ENCODE results near the gene SMOC1. TPM values are rescaled to one million over a fixed set of nuclear protein-coding genes. Genes with fewer than 3 reads are reported as not detected.

SMOC1 gene
- polyA plus RNA-seq, 3 donors from 2014 or later, result not detected

DNA sequence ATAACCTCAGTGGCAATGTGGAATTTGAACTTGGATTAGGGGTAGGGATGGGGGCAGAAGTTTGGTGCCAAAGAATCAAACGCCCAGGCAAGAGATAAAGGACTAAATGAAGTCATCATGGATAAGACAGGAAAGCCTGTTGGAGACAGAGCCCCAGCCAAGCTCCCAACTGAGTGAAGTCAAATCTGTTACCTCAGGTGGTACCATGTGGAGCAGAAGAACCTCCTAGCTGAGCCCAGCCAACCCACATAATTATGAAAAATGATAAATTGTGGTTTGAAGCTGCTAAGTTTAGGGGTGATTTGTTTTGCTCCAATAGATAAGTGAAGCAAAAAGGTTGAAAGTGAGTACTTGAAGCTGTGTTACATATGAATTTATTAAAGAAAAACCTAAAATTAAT, 66.1 kb downstream of the SMOC1 start:
- no peaks in the 10 kb centered on the region for H3K36me3 Mint-ChIP-seq

DNA sequence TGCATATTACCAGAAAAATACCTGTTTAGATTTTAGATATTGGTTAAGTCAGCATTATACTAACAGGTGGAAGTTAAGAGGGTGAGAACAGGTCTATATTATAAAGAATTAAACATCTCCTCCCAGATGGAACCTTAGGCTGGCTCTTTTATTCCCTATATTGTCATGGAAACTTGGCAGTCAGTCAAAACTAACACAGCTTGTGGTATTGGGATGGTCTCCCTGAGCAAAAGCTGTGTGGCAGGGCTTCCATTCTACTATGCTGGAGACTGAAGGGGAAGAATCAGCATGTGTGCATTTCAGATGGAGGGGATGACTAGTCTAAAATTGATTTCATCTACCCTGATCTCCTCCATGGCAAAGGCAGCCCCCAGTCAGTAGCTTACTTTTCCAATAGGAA, 66.7 kb downstream of the SMOC1 start:
- no peaks in the 10 kb centered on the region for H3K4me1 Mint-ChIP-seq
- no peak for DNase-seq
- H3K9me3 Mint-ChIP-seq, result peaks cover 3 to 9% (median 7%) of the 10 kb centered on the region in 6 donors
- no peak overlapping the region for H3K4me3 Mint-ChIP-seq
- peaks cover 3 to 11% (median 6%) of the 10 kb centered on the region in 3 donors for H3K27me3 Mint-ChIP-seq (ENCODE audit: low read depth in 3 of 3)
- no peaks in the 10 kb centered on the region for H3K36me3 Mint-ChIP-seq
- no peak overlapping the region for H3K27ac Mint-ChIP-seq

More for the DNA sequence above, 66.1 kb downstream of the SMOC1 start:
- H3K27ac Mint-ChIP-seq, result no peak overlapping the region
- peaks cover 3 to 9% (median 7%) of the 10 kb centered on the region in 6 donors for H3K9me3 Mint-ChIP-seq
- H3K4me1 Mint-ChIP-seq, result no peaks in the 10 kb centered on the region
- H3K27me3 Mint-ChIP-seq (ENCODE audit: low read depth in 3 of 3), result peaks cover 6 to 11% (median 7%) of the 10 kb centered on the region in 3 donors
- H3K4me3 Mint-ChIP-seq, result no peak overlapping the region
- no peak for DNase-seq

DNA sequence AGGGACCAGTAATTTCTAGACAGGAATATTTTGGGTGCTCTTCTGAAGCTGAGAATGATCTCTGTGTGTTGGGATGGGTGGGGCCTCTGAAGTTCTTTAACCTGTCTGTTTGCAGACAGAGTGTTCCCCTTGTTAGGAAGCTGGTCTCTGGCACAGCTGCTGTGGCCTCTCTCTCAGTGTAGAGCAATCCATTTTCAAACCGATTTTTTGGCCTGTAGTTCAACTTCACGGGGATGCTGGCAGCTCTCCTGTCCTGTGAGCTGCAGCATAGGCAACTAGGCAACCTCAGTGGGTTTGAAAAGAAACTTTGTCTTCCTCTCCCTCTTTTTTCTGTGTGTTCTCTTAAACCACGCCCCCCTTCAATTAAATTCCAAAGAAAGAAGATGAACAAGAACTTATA, 69.1 kb downstream of the SMOC1 start:
- DNase-seq, result no peak
- H3K27ac Mint-ChIP-seq, result no peak overlapping the region
- H3K9me3 Mint-ChIP-seq, result peaks cover 3 to 9% (median 7%) of the 10 kb centered on the region in 6 donors
- H3K27me3 Mint-ChIP-seq (ENCODE audit: low read depth in 3 of 3), result peaks cover 3 to 6% (median 5%) of the 10 kb centered on the region in 3 donors
- no peaks in the 10 kb centered on the region for H3K4me1 Mint-ChIP-seq
- no peaks in the 10 kb centered on the region for H3K36me3 Mint-ChIP-seq
- no peak overlapping the region for H3K4me3 Mint-ChIP-seq

DNA sequence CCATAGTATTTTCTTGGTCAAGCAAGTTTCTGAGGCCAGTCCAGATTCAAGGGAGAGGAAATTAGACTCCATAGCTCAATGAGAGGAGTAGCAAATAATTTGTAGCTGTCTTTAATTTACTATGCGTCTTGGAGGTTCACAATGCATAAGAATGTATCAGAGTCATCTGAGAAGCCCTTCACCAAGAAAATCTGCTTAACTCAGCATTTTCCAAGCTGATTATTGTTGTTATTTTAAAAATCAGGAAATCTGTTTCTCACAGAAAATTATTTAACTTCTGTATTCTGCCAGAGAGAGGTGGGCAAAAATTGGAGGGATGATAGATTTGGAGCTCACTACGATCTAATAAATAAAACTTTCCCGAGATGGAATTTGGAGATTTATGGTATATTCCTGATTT, 72.0 kb downstream of the SMOC1 start:
- H3K27me3 Mint-ChIP-seq (ENCODE audit: low read depth in 3 of 3), result peaks cover 2 to 8% (median 3%) of the 10 kb centered on the region in 3 donors
- H3K9me3 Mint-ChIP-seq, result peaks cover 0 to 3% (median 0%) of the 10 kb centered on the region in 6 donors
- H3K4me1 Mint-ChIP-seq, result no peaks in the 10 kb centered on the region

DNA sequence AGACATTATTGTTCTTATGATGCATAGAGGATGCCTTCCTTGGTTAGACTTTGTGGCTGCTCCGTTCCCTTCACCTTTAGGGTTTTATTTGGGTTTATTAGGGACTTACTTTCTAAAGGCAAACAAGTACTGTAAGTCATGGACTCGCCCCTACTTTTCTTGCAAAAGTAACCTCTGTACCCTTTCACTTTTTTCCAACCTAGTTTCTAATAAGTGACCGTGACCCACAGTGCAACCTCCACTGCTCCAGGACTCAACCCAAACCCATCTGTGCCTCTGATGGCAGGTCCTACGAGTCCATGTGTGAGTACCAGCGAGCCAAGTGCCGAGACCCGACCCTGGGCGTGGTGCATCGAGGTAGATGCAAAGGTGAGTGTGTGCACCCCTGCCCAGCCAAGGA, 72.7 kb downstream of the SMOC1 start:
- no peaks in the 10 kb centered on the region for H3K4me1 Mint-ChIP-seq
- peaks cover 2 to 6% (median 3%) of the 10 kb centered on the region in 3 donors for H3K27me3 Mint-ChIP-seq (ENCODE audit: low read depth in 3 of 3)
- H3K4me3 Mint-ChIP-seq, result no peak overlapping the region
- no peaks in the 10 kb centered on the region for H3K36me3 Mint-ChIP-seq
- no peak overlapping the region for H3K27ac Mint-ChIP-seq
- no peak for DNase-seq
- H3K9me3 Mint-ChIP-seq, result peaks cover 0 to 1% (median 0%) of the 10 kb centered on the region in 6 donors

More for the DNA sequence above, 72.0 kb downstream of the SMOC1 start:
- DNase-seq, result no peak
- H3K27ac Mint-ChIP-seq, result no peak overlapping the region
- no peaks in the 10 kb centered on the region for H3K36me3 Mint-ChIP-seq
- no peak overlapping the region for H3K4me3 Mint-ChIP-seq

DNA sequence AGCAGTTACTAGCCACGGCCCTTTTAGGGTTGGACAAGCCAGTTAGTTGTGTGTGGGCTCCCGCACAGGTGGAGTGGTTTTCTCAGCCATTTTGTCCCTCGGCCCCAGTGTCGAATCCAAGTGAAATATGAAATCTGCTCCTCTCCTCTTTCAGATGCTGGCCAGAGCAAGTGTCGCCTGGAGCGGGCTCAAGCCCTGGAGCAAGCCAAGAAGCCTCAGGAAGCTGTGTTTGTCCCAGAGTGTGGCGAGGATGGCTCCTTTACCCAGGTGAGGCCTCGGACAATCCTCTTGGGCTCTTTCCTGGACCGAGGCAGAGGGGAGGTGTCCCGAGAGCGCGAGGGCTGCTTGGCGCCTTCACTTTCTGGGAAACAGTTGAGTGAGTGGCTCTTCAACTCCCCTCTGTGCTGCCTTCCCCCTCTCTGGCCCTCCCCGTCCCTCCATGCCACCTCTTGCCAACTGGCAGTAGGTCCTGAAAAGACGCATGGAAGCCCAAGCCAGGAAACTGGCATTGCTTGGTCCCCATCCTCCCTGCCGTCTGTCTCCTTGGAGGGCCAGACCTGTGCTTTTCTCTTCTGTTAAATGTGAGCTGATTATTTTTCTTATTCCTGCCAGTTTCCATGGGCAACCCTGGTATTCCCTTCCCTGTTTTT, 74.2 kb downstream of the SMOC1 start:
- H3K4me1 Mint-ChIP-seq, result no peaks in the 10 kb centered on the region
- H3K27me3 Mint-ChIP-seq (ENCODE audit: low read depth in 3 of 3), result peaks cover 2 to 6% (median 3%) of the 10 kb centered on the region in 3 donors

DNA sequence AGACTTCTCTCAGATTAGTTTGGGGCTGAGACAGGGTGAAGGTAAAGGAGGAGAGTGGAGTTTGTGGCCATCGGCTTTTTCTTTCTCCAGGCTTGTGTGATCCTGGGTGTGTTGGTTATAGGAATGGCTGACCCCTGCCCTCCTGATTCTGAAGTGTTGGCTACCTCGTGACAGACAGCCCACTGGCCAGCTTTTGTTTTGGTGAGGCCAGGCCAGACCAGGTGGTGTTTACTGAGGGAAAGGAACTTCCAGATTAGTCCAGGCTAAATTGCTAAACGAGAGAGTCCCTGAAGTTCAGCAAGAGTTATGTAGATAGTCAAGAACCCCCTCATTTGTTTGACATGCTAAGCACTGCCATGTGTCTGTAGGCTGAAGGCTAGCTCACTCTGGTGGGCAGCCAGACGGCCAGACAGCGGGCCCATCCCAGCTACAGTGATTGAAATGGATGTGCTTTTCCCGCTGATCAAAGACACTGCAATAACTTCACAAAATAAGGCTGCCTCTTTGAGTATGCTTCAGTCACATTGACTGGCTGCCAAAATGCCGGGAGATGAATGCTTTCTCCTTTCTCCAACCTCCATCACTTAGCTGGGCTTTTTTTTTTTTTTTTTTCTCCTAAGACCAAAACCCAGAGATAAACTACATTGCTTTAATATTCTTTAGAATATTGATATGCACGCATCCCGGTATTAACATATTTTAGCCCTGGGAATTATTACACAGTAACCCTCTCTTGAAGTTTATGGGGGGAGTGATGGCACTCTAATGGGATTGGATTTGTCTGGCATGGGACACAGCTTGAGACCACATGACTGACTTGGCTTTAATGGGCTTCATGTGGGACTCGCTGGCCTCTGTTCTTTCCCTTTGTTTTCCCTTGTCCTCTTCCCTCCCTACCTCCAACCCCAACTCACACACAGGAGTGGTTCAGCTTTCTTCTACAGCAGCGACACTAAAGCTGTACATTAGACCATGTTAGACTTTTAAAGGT, 76.9 kb downstream of the SMOC1 start:
- H3K9me3 Mint-ChIP-seq, result no peaks in the 10 kb centered on the region
- H3K27ac Mint-ChIP-seq, result no peak overlapping the region
- H3K36me3 Mint-ChIP-seq, result no peaks in the 10 kb centered on the region
- DNase-seq, result no peak
- H3K4me1 Mint-ChIP-seq, result no peaks in the 10 kb centered on the region
- no peak overlapping the region for H3K4me3 Mint-ChIP-seq
- H3K27me3 Mint-ChIP-seq (ENCODE audit: low read depth in 3 of 3), result peaks cover 2 to 6% (median 3%) of the 10 kb centered on the region in 3 donors

More for the DNA sequence above, 74.2 kb downstream of the SMOC1 start:
- no peaks in the 10 kb centered on the region for H3K36me3 Mint-ChIP-seq
- DNase-seq, result no peak
- no peak overlapping the region for H3K27ac Mint-ChIP-seq
- H3K4me3 Mint-ChIP-seq, result no peak overlapping the region
- H3K9me3 Mint-ChIP-seq, result no peaks in the 10 kb centered on the region

DNA sequence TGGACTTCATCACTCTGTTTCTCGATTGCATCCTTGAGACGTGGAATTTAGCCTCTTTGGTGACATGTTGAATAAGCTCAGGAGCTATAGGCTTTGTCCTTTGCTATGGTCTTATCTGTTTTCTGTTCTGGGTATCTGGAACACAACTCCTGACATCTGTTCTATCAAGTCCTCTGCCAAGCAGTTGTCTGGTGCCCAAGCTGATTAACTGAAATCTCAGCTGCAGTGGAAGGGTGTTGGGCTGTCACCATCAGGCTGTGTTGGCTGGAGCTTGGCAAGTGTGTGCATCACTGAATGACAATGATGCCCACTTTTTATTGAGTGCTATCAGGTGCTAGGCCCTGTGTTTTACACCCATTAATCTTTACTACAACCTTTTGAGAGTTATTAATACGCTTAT, 77.8 kb downstream of the SMOC1 start:
- Mint-ChIP-seq H3K4me3 (no peak overlapping the region), H3K9me3 (no peaks in the 10 kb centered on the region), H3K27me3 (ENCODE audit: low read depth in 3 of 3) (peaks cover 2 to 9% (median 6%) of the 10 kb centered on the region in 3 donors), H3K4me1 (no peaks in the 10 kb centered on the region), H3K27ac (no peak overlapping the region), H3K36me3 (no peaks in the 10 kb centered on the region)
- DNase-seq, result no peak

DNA sequence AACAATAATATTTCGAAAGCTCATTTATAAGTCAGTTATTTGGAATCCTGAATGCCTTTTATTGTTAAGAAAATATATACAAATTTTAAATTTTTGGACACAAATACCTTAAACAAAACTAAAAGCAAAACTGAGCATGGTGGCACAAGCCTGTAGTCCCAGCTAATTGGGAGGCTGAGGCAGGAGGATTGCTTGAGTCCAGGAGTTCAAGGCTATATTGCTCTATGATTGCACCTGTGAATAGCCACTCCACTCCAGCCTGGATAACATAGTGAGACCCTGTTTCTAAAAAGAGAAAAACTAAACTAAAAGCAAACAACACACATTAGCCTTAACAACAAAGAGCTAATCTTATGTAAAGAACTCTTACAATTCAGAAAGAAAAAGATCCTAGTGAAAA, 78.8 kb downstream of the SMOC1 start:
- H3K36me3 Mint-ChIP-seq, result no peaks in the 10 kb centered on the region
- no peak for DNase-seq
- peaks cover 4 to 13% (median 6%) of the 10 kb centered on the region in 3 donors for H3K27me3 Mint-ChIP-seq (ENCODE audit: low read depth in 3 of 3)
- H3K27ac Mint-ChIP-seq, result no peak overlapping the region
- no peaks in the 10 kb centered on the region for H3K4me1 Mint-ChIP-seq
- H3K4me3 Mint-ChIP-seq, result no peak overlapping the region
- H3K9me3 Mint-ChIP-seq, result no peaks in the 10 kb centered on the region

DNA sequence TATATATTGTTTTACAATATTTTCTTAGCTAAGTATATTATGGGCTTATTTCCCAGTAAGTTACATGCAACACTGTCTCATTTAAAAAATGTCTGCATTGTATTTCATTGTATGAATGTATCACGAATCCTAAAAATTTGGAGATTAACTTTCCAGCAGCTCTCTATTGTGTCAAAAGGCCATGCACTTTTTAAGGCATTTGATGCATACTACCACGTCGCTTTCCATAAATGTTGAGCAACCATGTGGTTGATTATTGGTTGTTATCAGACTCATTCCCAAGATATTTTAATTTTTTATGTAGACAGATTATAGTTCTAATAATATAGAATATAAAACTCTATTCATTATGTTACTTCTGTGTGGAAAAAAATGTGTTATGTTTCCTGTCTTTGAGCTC, 79.9 kb downstream of the SMOC1 start:
- H3K27me3 Mint-ChIP-seq (ENCODE audit: low read depth in 3 of 3), result peaks cover 4 to 14% (median 7%) of the 10 kb centered on the region in 3 donors

DNA sequence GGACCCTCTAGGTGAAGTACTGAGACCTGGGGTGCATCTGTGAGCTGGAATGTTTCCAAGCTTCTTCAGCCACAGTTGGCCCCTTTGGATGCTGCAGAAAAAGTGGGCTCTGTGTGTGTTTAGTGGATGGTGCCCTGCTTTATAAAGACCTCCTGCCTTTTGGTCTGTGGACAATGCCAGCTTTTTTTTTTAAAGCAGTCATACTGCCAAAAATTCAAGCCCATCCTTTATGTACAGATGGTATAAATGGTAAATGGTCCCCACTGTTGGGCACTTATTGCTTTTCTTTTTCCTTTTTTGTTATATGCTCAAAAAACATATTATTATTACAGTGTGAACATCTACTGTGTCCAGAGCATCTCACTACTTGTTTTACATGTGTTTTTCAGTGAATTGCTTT, 81.1 kb downstream of the SMOC1 start:
- no peaks in the 10 kb centered on the region for H3K4me1 Mint-ChIP-seq
- no peak overlapping the region for H3K27ac Mint-ChIP-seq
- H3K9me3 Mint-ChIP-seq, result no peaks in the 10 kb centered on the region
- no peaks in the 10 kb centered on the region for H3K36me3 Mint-ChIP-seq
- H3K27me3 Mint-ChIP-seq (ENCODE audit: low read depth in 3 of 3), result peaks cover 3 to 14% (median 4%) of the 10 kb centered on the region in 3 donors
- no peak for DNase-seq
- no peak overlapping the region for H3K4me3 Mint-ChIP-seq

More for the DNA sequence above, 79.9 kb downstream of the SMOC1 start:
- Mint-ChIP-seq H3K27ac (no peak overlapping the region), H3K4me3 (no peak overlapping the region), H3K36me3 (no peaks in the 10 kb centered on the region), H3K9me3 (no peaks in the 10 kb centered on the region), H3K4me1 (no peaks in the 10 kb centered on the region)
- DNase-seq, result no peak

DNA sequence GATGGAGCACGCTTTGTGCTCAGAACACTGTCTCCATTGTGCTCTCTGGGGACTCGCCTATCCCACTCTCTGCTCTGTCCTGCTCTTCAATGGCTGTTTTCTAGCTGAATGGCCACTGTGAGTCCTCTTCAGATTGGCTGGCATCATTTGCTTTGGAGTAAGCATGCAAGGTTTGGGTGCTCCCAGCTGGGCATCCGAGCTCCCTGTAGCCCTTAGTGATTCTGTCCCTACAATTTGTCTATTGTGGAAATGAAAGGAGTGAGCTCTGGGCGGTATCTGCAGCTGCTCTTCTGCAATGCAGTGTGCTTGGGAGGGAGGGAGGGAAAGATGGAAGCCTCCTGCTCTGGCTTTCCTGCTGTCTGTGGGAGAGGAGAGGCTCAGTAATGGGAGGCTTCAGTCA, 84.8 kb downstream of the SMOC1 start:
- H3K27me3 Mint-ChIP-seq (ENCODE audit: low read depth in 3 of 3), result peaks cover 2 to 14% (median 4%) of the 10 kb centered on the region in 3 donors
- no peaks in the 10 kb centered on the region for H3K4me1 Mint-ChIP-seq
- no peaks in the 10 kb centered on the region for H3K36me3 Mint-ChIP-seq
- no peaks in the 10 kb centered on the region for H3K9me3 Mint-ChIP-seq
- DNase-seq, result no peak
- H3K27ac Mint-ChIP-seq, result no peak overlapping the region
- H3K4me3 Mint-ChIP-seq, result no peak overlapping the region

DNA sequence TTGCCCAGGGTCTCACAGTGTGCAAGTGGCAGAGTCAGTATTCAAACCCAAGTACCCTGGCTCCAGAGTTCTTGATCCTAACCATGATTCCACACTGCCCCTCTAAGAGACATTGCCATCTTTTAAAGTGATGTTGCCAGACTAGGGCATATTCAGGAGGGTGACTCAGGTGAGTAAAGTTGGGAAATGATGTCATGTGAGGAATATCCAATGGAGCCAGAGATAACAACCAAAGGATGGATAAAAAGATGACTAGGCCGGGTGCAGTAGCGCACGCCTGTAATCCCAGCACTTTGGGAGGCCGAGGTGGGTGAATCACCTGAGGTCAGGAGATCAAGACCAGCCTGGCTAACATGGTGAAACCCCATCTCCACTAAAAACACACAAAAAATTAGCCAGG, 85.6 kb downstream of the SMOC1 start:
- H3K27me3 Mint-ChIP-seq (ENCODE audit: low read depth in 3 of 3), result peaks cover 2 to 14% (median 6%) of the 10 kb centered on the region in 3 donors
- H3K9me3 Mint-ChIP-seq, result no peaks in the 10 kb centered on the region
- no peak for DNase-seq
- no peak overlapping the region for H3K4me3 Mint-ChIP-seq
- H3K27ac Mint-ChIP-seq, result no peak overlapping the region
- H3K4me1 Mint-ChIP-seq, result no peaks in the 10 kb centered on the region
- H3K36me3 Mint-ChIP-seq, result no peaks in the 10 kb centered on the region

DNA sequence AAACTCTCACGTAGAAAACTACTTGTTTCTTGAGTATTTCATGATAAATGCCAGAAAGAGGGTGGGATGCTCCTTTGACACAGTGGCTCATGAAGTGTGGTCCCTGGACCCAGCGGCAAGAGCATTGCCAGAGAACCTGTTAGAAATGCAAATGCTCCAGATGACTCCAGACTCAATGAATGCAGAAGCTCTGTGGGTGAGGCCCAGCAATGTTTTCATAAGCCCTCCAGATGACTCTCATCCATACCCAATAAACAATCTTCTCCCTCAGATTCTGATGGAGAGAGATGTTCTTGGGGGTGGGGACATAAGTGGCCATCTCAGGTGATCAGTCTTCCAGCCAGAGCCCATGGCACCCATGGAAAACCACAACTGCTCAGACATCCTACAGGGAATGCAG, 88.9 kb downstream of the SMOC1 start:
- no peak for DNase-seq
- Mint-ChIP-seq H3K4me3 (no peak overlapping the region), H3K36me3 (no peaks in the 10 kb centered on the region), H3K4me1 (no peaks in the 10 kb centered on the region), H3K9me3 (no peaks in the 10 kb centered on the region), H3K27me3 (ENCODE audit: low read depth in 3 of 3) (peaks cover 2 to 5% (median 4%) of the 10 kb centered on the region in 3 donors), H3K27ac (no peak overlapping the region)

Data from immature natural killer cell (primary cell).